HG03060 (cell line): ENCODE results near the gene OPCML.

Experiments used
- ATAC-seq: cut with Tn5 transposase; IDR thresholded peaks from one replicate; pipeline ENCODE4 v1.9.1; 2021; ENCODE audit warnings: low read depth, moderate number of reproducible peaks; ENCODE audit not compliant: unreplicated experiment

The OPCML gene

DNA sequence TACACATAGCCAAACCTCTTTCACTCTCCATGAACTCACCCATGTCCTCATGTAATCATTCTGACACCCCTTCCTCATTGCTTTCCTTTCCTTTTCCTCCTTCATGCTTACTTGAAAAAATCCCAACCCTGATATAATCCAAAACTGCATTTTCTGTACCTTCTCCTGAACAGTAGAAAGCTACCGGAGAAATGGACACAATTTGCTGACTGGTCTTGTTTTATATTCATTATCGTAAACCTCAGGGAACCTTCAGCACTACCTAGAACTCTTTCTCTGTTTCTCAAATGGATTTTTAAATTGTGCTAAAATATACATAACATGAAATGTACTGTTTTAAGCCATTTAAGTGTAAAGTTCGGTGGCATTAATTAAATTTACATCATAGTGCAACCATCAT is 1165.0 kb downstream of the OPCML start:
- no peak for ATAC-seq

DNA sequence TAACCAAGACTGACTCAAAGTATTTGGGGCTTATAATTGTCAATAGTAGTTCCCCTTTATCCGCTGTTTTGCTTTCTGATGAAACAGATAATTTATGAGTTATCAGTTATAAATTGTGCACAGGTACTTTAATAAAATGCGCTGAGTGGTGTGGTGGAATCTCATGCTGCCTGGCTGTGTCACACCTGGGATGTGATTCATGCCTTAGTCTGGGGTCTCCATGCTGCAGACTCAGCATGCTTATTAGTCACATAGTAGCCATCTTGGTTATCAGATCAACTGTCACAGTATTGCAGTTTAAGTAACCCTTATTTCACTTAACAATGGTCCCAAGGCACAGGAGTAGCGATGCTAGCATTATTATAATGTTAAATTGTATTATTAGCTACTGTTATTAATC is 1166.7 kb downstream of the OPCML start:
- no peak for ATAC-seq
